OCI-LY7 (cell line): ENCODE data around the gene PSKH1. TPM values are rescaled to one million over a fixed set of nuclear protein-coding genes. Genes with fewer than 3 reads are reported as not detected.

Experiments used
- BruUV-seq: library from RNA; stranded (reverse); fragments of 400-500 nt; replicated peaks from 2 replicates; lab custom pipeline; 2021; lab: Mats Ljungman, UMichigan
- CTCF ChIA-PET: fragments of 300-600 bp; sonication (Branson Sonifier 250); formaldehyde crosslinking; loops from one replicate; lab custom pipeline; 2022; ENCODE audit warnings: antibody characterized with exemption; ENCODE audit not compliant: unreplicated experiment; lab: Charles Lee
- POLR2A ChIA-PET: fragments of 300-600 bp; sonication (Branson Sonifier 250); formaldehyde crosslinking; loops from one replicate; lab custom pipeline; 2022; ENCODE audit warnings: antibody characterized with exemption; lab: Charles Lee
- DNase-seq: peaks from one replicate; pipeline ENCODE4 v3.0.0-alpha.2; 2015; ENCODE audit warnings: low spot score
- H2AFZ ChIP-seq: fragments of 200-600 bp; sonication (generic), shearing (Covaris generic); 2 replicates; pipeline ENCODE4 v1.6.1; 2014; ENCODE audit warnings: mild to moderate bottlenecking, antibody characterized with exemption, low read length, moderate library complexity
- H3K27ac ChIP-seq: fragments of 200-600 bp; sonication (generic); 2 replicates; pipeline ENCODE4 v1.5.1; 2014; ENCODE audit warnings: mixed run types, low read depth, mild to moderate bottlenecking, moderate library complexity, low read length, inconsistent platforms; ENCODE audit not compliant: poor library complexity, severe bottlenecking
- H3K36me3 ChIP-seq: fragments of 200-600 bp; sonication (generic); 2 replicates; pipeline ENCODE4 v1.6.1; 2014; ENCODE audit warnings: mild to moderate bottlenecking, antibody characterized with exemption, low read length, moderate library complexity, mixed read lengths; ENCODE audit not compliant: insufficient read depth
- H3K4me1 ChIP-seq: fragments of 200-600 bp; sonication (generic); 2 replicates; pipeline ENCODE4 v1.5.1; 2014; ENCODE audit warnings: mild to moderate bottlenecking, low read length; ENCODE audit not compliant: insufficient read depth, poor library complexity, severe bottlenecking
- H3K4me2 ChIP-seq: fragments of 200-600 bp; sonication (generic); 2 replicates; pipeline ENCODE4 v1.6.1; 2014; ENCODE audit warnings: mild to moderate bottlenecking, low read length
- H3K4me3 ChIP-seq: fragments of 200-600 bp; sonication (generic); 2 replicates; pipeline ENCODE4 v1.5.1; 2014; ENCODE audit warnings: mild to moderate bottlenecking, low read depth, low read length; ENCODE audit not compliant: poor library complexity, severe bottlenecking
- H3K79me2 ChIP-seq: fragments of 200-600 bp; sonication (generic); 2 replicates; pipeline ENCODE4 v1.6.1; 2016; ENCODE audit warnings: low read depth, mild to moderate bottlenecking, low read length, moderate library complexity, mixed read lengths; ENCODE audit not compliant: insufficient read depth
- H3K9me2 ChIP-seq: fragments of 200-600 bp; sonication (generic); 2 replicates; pipeline ENCODE4 v1.6.1; 2016; ENCODE audit warnings: mild to moderate bottlenecking, low read length, mixed read lengths; ENCODE audit not compliant: insufficient read depth
- H3K9me3 ChIP-seq: fragments of 200-600 bp; sonication (generic); 2 replicates; pipeline ENCODE4 v1.6.1; 2014; ENCODE audit warnings: mild to moderate bottlenecking, mixed run types, low read length, mixed read lengths
- H4K20me1 ChIP-seq: fragments of 200-600 bp; sonication (generic); 2 replicates; pipeline ENCODE4 v1.6.1; 2014; ENCODE audit warnings: mild to moderate bottlenecking, antibody characterized with exemption, low read length, moderate library complexity, mixed read lengths; ENCODE audit not compliant: insufficient read depth
- EZH2phosphoT487 ChIP-seq: fragments of 200-600 bp; sonication (generic); IDR thresholded peaks from 2 replicates; pipeline ENCODE4 v1.6.1; 2018; ENCODE audit warnings: low read depth, borderline replicate concordance, mild to moderate bottlenecking, mixed run types, antibody characterized with exemption, low read length, moderate library complexity, mixed read lengths
- intact Hi-C: fragments of 100-400 bp; cut with micrococcal nuclease; formaldehyde crosslinking; loops from one replicate; pipeline ENCODE4 v1.10.0; 2022; ENCODE audit not compliant: unreplicated experiment
- total RNA-seq, 2 experiments: library from RNA; depleted of rRNA in 1 of 2; stranded (reverse); fragments of >200 nt in 1 of 2; shearing (Covaris generic) in 1 of 2; gene quantifications; 2 replicates each; pipeline ENCODE4 v1.2.3, GENCODE V29; 2014 to 2022
- TF ChIP-seq, protein P1 (sequence below): fragments of 200-600 bp; sonication (generic); conservative IDR thresholded peaks from 2 replicates; pipeline ENCODE4 v1.5.1; 2014; ENCODE audit warnings: mild to moderate bottlenecking, antibody characterized with exemption, low read length, moderate library complexity, mixed read lengths

PSKH1 gene
- total RNA-seq, 2 experiments from 2014 or later, result 10.4 to 27.1 TPM

DNA sequence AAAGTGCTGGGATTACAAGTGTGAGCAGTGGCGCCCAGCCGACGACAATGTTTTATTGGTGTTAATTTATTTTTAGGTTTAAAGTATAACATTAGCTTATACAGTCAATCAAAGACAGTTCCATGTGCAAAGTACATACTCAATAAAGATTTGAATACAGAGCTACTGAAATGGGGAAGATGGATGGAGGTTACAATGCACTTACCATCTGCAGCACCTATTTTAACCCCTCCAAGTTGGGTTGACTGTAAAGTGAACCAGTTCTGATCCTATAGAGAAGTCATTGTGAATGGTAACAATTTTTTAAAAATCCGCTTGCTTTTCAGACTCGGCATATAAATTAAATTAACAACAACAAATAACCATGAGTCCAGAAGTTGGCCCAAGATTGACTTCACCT is 679 bp upstream of the PSKH1 start:
- peak overlapping the region; percentile 99 for H3K4me3 ChIP-seq
- H3K36me3 ChIP-seq, result no peaks in the 10 kb centered on the region
- BruUV-seq, result TSS peak; percentile 95
- peaks cover 15% of the 10 kb centered on the region; the same call in 1 of the 2 replicates for H3K79me2 ChIP-seq
- peaks cover 15% of the 10 kb centered on the region for H3K4me1 ChIP-seq
- H3K9me3 ChIP-seq, result no peaks in the 10 kb centered on the region
- ChIA-PET CTCF (interaction anchor here (0.6 kb wide), 1 partner anchor 69 kb away, joined by 3 read pairs; no protein-coding TSS in a partner anchor), POLR2A (no interaction called here)
- TF ChIP-seq, protein P1, sequence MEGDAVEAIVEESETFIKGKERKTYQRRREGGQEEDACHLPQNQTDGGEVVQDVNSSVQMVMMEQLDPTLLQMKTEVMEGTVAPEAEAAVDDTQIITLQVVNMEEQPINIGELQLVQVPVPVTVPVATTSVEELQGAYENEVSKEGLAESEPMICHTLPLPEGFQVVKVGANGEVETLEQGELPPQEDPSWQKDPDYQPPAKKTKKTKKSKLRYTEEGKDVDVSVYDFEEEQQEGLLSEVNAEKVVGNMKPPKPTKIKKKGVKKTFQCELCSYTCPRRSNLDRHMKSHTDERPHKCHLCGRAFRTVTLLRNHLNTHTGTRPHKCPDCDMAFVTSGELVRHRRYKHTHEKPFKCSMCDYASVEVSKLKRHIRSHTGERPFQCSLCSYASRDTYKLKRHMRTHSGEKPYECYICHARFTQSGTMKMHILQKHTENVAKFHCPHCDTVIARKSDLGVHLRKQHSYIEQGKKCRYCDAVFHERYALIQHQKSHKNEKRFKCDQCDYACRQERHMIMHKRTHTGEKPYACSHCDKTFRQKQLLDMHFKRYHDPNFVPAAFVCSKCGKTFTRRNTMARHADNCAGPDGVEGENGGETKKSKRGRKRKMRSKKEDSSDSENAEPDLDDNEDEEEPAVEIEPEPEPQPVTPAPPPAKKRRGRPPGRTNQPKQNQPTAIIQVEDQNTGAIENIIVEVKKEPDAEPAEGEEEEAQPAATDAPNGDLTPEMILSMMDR, result no peak
- TF ChIP-seq EZH2phosphoT487, result no peak
- H3K4me2 ChIP-seq, result peak overlapping the region; percentile 82
- no peak for DNase-seq
- intact Hi-C loops, result no loop called here
- H4K20me1 ChIP-seq, result no peaks in the 10 kb centered on the region
- no peak overlapping the region for H3K27ac ChIP-seq
- H2AFZ ChIP-seq, result peak overlapping the region; percentile 97
- H3K9me2 ChIP-seq, result no peaks in the 10 kb centered on the region

DNA sequence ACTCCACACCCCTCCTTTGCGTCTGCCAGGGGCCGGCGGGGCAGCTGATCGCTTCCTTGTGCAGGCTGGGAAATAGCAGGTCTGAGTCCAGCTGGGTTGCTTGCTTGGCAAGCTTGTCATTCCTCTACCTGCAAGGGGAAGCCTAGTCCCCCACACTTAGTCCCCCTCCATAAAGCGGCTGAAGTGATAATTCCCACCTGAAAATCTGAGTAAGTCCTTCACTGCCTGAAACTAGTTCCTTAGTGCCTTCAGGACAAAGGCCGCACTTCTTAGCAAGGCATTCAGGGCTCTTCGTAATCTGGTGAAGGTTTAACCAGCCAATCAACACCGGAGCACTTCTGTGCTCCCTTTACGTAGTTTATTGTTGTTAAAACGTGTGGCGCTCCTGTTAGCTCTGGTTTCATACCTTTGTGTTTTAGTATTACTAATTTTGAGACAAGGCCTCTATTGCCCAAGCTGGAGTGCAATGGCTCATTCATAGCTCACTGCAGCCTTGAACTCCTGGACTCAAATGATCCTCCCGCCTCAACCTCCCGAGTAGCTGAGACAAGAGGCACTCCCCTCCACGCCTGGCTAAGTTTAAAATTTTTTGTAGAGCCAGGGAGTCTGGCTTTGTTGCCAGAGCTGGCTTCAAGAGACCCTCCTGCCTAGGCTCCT is 817 bp downstream of the PSKH1 start:
- no peaks in the 10 kb centered on the region for H4K20me1 ChIP-seq
- TF ChIP-seq EZH2phosphoT487, result no peak
- TF ChIP-seq, protein P1, result no peak
- H3K4me3 ChIP-seq, result peak overlapping the region; percentile 99
- peaks cover 15% of the 10 kb centered on the region for H3K4me1 ChIP-seq
- no peaks in the 10 kb centered on the region for H3K9me2 ChIP-seq
- POLR2A ChIA-PET, result interaction anchor here (1.0 to 1.5 kb wide), 2 partner anchors 129 to 170 kb away, joined by 3 read pairs; partner anchors contain the start of genes DDX28 and DUS2
- peaks cover 15% of the 10 kb centered on the region; the same call in 1 of the 2 replicates for H3K79me2 ChIP-seq
- peak overlapping the region; percentile 58; the same call in 1 of the 2 replicates for H2AFZ ChIP-seq
- H3K36me3 ChIP-seq, result no peaks in the 10 kb centered on the region
- no peaks in the 10 kb centered on the region for H3K9me3 ChIP-seq
- no TSS peak for BruUV-seq
- intact Hi-C loops, result no loop called here
- CTCF ChIA-PET, result no interaction called here
- peak overlapping the region; percentile 24 for H3K27ac ChIP-seq
- H3K4me2 ChIP-seq, result peak overlapping the region; percentile 94
- DNase-seq, result no peak

DNA sequence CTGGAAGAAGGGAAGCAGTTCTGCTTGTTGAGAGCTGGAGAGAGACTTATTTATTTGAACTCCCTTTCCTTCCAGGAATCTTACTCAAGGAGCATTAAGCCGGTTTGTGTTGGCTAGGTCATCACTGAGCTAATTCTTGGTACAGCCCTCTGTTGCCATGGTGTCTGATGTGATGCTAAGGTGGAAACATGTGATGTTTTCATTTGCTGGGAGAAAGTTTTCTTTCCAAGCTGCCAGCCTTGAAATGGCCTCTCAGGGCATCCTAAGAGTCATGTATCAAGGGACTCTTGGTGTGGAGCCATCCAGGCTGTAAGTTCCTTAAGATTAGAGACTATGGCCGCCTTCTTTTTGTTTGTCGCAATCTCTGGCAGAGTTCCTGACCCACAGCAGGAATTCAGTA is 4.2 kb downstream of the PSKH1 start:
- ChIA-PET POLR2A (interaction anchor here (0.5 to 0.6 kb wide), 3 partner anchors 47 to 876 kb away, joined by 3 to 5 read pairs (median 3); no protein-coding TSS in a partner anchor), CTCF (interaction anchor here (1.1 kb wide), 1 partner anchor 35 kb away, joined by 3 read pairs; no protein-coding TSS in a partner anchor)
- intact Hi-C loops, result no loop called here
- TF ChIP-seq EZH2phosphoT487, result no peak
- TF ChIP-seq, protein P1, result no peak
- Histone ChIP-seq H3K9me3 (no peaks in the 10 kb centered on the region), H3K4me1 (peaks cover 13% of the 10 kb centered on the region), H3K36me3 (no peaks in the 10 kb centered on the region), H4K20me1 (no peaks in the 10 kb centered on the region), H2AFZ (no peak overlapping the region), H3K79me2 (peaks cover 15% of the 10 kb centered on the region; the same call in 1 of the 2 replicates), H3K27ac (no peak overlapping the region), H3K4me2 (no peak overlapping the region), H3K9me2 (no peaks in the 10 kb centered on the region), H3K4me3 (no peak overlapping the region)
- no peak for DNase-seq
- no TSS peak for BruUV-seq
